GM18517 (cell line): ENCODE data around the gene NNT.

Experiments
- ATAC-seq: cut with Tn5 transposase; IDR thresholded peaks from one replicate; pipeline ENCODE4 v1.9.1; 2021; ENCODE audit warnings: mild to moderate bottlenecking, moderate library complexity; ENCODE audit not compliant: unreplicated experiment

The NNT gene

DNA sequence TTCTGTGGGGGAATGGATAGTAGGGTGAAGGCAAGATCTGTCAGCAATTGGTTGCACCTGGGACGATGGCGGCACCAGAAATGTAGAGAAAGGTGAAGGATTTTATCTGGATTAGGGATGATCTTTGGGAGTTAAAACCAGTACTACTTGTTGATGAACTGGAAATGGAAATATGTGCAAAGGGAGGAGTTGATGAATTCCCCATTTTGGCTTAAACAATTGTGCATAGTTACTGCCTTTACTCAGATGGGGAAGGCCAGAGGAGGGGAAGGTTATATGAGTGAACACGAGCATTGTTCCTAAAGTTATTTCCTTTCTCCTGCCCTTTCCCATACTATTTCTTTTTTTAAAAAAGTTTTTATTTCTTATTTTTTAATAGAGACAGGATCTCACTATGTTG is 19.1 kb downstream of the NNT start:
- no peak for ATAC-seq

DNA sequence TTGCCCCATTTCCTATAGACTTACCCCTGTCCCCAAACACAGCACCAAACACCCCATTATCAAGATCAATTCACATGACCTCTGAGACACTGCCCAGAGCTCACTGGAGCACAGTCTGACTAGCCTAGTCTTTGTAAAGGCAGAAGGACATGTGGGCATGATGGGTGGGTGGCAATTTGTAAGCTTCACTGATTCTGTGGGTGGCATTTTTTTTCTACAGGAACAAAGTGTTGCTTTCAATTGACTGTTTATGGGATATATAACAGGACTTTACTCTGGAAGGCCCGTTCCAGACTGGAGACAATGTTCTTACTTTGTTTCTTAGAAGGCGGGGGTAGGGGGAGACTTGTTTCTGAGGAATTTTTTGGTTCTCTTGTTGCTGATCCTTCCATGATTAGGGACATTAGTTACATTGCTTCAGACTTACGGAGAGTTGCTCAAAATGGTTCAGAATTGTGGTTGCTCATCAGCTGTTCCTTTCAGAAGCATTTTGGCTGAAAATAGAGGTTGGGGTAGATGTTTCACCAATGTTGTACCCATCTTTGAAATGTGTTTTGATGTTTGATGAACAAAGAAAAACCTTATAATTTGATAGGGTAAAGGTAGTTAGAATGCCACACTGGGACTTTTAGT is 20.2 kb downstream of the NNT start:
- no peak for ATAC-seq

DNA sequence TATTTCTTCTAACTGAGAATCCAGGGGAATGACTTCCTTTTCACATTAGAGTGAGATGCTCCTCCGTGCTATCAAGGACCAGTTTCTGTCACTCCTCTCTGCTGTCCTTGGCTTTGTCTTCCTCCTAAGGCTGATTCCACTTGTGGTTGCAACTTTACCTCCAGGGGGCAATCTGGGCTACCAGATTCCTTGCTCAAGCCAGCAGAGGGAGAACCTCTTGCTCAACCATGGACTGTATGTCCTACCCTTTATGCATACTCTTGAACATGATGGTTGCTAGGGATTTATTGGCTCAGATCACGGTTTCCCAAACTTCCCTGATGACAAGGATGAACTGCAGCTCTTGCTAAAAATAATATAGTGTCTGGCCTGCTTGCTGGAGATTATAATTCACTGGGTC is 24.0 kb downstream of the NNT start:
- ATAC-seq: no peak

DNA sequence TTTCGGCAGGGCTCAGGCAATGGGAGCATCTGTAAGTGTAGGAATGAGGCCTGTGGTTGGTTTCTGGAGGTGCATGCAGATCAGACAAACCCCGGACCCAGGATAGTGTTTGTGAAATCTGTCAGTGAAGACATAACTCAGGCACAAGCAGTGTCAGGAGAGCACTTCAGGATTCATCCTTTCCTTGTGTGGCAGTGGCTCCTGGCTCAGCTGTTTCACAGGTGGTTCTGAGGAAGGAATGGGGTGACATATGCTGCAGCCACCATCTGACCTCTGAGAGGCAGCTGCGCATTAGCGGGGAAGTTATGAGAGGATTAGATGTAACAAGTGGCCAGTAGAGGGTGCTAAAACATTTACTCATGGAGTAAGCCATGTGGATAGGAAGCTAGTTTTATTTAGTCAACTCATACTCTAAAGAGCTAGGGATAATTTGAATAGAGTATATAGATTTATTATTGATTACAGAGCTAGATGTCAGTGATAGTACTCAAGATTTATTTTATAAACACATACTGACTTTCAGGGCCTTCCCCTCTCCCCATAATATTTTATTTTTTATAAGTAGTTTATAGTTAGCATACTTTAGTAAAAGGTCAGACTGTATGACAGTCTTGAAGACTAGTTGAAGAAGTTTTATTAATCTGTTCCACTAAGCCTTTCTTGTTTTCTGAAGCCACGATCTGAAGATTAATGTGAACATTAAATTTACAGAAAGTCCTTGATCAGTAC is 28.4 kb downstream of the NNT start:
- peak; percentile 98 for ATAC-seq

DNA sequence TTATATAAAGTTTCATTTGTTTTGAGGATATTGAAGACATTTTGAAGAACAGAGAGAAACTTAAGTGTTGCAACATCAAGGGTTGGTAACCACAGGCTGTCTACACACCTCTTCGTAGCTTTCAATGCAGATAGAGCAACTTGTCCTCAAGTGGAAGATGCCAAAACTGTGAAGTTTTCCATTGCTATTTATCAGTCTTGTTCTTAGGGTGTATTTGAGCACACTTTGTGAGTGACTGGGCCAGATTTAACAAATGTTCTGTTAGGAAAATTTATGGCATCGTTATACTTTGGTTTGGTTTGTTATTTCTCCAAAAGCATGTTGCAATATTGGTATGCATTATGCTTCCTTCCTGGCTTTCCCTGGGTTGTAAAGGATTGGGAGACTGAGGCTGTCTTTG is 31.6 kb downstream of the NNT start:
- ATAC-seq: no peak

DNA sequence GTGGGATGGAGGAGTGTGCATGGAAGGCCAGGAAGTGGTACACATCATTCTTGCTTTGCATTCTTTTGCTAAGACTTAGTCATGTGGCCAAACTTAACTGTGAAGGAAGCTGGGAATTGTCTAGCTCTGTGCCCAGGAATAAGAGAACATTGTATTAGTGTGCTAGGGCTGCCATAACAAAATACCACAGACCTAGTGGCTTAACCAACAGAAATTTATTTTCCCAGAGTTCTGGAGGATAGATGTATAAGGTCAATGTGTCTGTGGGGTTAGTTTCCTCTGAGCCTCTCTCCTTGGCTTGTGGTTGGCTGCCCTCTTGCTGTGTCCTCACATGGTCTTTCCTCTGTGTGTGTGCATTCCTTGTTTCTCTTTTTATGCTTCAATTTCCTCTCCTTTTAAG is 32.4 kb downstream of the NNT start:
- no peak for ATAC-seq

DNA sequence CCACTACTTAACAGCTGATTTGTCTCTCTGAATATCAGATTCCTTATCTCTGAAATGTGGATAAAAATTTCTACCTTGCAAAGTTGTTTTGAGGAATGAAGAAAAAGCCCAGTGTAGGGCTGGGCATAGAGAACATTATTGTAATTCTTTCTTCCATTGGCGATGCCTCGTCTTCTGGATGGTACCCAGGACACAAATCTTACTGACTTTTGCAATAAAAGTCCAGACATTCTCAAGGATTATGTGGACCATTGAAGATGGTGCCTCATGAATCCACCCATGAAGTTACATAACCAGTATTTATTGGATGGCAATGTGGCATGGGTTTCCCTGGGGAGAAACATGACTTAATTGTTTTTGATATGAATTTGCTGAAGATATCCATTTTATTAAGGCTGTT is 33.1 kb downstream of the NNT start:
- ATAC-seq: no peak

DNA sequence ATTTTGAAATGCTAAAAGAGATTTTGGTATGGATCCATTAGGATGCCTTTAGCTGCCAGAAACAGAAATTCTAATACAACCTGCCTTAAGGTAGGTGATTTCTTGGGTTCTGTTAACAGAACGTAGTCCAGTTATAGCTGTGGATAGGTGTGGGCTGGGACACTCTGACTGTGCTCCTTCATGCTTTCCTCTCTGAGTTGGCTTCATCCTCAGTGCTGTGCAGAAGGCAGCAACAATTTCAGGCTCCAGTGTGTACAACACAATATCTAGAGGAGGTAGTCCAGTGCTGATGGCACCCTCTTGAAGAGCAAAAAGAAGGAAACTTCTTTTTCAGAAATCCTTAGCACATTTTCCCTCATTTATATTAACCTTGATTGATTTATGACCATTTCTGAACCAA is 34.4 kb downstream of the NNT start:
- no peak for ATAC-seq

DNA sequence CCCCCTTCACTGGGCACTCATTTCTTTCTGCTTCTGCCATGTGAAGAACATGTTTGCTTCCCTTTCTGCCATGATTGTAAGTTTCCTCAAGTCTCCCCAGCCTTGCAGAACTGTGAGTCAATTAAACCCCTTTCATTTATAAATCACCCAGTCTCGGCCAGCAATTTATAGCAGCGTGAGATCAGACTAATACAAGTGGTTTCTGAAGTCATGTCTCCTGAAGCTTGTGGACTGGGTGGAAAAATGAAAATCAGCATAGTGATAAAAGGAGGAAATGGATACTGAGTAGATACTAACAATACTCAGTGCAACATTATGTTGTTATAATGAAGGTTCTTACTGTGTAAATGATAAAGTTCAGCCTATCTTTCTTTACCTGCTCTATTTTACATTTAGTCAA is 35.1 kb downstream of the NNT start:
- ATAC-seq: no peak

DNA sequence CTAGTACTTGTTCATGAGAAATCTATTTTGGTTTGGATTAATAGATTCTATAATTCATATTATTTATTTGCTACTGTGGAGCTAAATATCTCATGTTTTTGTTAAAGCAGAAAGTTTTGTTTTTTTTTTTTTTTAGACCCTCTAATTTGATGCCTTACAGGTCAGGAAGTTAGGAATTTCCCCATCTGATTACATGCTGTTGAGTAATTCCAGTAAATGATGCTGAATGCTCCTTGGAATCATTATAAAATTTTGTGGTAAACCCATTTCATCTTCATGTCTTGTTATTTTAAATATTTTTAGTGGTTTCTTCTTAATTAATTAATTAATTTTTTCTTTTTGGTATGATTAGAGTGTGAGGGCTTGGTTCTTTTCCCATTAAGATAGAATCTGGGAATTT is 35.6 kb downstream of the NNT start:
- no peak for ATAC-seq

DNA sequence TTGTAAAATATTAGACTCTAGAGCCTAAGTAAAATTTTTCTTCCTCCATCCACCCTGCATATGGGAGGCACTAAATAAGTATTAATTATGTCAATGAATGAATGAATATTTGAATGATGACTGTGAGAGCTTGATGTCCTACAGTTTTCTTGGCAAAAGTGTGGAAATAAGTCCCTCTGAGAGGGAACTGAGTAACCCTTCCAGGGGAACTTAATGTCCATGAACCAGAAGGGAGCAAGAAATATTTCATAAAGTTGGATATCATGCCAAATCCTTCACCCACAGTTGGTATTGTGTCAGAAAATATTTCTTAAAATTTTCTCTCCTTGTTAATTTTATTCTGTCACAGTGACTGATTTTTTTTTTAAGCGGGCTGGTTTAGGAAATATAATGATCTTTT is 36.6 kb downstream of the NNT start:
- ATAC-seq: no peak

DNA sequence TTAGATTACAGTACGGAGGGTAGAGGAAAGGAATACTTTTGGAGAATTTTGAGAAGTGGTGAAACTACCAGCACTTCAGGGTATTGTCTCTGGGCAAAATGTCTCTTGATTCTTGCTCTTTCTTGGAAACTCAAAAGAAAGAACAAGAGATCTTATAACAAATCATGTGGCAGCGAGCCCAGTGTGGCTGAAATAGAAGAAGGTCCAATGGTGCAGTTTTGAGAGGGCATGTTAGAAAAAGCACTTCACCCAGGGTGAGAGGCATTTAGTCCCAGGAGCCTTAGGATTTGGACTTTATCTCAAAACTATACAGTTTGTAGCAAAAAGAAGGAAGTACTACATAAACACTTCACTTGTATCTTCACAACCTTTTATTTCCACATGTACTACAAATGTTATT is 39.4 kb downstream of the NNT start:
- no peak for ATAC-seq

DNA sequence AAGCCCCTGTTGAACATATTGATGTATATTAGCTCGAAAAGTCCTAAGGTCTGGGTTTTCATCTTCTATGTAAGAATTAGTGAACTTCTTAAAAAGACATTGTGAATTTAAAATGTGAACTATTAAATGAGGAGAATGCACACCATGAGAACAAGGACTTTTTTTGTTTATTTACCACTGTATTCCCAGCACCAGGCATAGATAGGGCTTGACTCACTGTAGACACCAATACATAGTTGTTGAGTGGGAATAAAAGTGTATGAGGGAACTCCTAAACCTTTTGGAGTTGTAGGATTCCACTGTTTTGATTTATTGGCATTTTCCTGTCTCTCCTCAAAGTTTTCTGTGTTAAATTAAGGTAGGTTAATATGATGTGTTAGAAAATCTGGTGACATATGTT is 40.3 kb downstream of the NNT start:
- ATAC-seq: no peak

DNA sequence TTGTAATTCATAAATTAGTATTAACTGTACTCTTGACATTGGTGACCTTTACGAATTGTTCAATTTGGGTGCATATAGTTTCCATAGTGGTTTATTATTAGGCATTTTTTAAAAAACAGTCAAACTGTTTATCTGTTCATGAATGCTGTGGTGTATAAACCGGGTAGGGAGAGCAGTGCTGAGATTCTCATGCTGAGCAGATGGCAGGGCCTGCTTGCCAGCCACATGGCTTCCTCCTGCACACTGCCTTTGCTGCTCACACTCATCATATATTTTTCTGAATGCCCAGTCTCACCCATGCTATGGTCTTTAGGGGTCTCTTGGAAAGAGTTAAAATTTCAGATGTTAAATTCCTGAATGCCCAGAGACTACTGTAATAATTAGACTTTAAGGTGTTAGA is 40.8 kb downstream of the NNT start:
- no peak for ATAC-seq

DNA sequence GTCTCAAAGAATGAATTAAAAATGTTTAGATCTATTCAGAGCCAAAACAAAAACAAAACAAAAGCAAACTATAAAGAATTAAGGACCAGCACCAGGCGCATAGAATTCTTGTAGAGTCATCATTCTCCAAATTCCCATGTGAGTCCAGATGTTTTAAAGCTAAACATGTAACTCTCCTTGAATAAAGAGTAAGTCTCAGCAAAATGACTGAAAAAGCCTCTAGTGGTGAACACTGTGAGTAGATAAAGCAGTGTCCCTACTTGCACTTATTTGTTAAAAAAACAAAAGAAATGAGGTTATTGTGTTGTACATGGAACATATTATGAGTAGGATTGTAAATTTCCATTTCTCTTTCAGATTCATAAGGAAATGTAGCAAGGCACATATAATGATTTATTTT is 44.0 kb downstream of the NNT start:
- no peak for ATAC-seq

DNA sequence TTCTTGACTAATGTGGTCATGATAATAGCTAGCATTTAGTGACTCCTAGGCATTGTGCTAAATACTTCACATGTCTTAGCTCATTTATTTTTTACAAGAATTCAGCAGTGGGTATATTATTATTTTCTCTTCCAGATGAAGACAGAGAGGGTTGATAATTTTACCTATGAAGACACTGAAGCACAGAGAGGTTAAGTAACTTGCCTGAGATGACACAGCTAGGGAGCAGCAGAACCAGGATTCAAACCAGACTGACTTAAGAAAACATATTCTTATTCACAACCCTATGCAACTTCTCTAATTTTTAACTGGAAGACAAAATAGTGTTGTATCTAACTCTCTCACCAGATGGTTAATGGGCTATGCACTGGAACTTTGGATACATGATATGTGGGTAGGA is 44.8 kb downstream of the NNT start:
- no peak for ATAC-seq

DNA sequence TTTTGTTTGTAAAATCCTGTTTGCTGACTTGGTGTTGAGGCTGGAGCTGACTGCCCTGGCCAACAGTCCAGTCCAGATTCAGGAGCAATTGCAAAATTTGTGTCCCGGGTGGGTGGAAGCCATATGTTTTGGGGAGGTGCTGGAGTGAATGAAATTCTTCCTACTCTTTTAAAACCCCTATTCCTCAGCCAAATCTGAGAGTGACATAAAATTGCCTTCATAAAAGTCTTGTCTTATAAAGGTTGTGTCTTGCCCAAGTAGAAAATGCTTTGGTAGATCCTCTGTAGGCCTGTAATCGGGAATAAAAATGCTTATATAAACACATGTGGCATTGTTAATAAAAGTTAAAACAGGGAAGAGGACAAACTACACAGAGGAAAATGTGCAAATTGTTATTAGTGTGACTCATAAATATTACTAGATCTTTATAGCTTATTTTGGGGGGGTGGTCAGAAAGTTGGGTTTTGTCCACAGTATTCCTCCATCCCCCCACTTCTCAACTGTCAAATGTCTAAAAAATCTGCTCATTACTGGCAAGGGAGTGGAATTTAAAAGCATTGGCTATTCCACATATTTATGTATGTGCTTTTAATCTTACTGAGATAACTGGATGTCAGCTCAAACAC is 45.6 kb downstream of the NNT start:
- no peak for ATAC-seq

DNA sequence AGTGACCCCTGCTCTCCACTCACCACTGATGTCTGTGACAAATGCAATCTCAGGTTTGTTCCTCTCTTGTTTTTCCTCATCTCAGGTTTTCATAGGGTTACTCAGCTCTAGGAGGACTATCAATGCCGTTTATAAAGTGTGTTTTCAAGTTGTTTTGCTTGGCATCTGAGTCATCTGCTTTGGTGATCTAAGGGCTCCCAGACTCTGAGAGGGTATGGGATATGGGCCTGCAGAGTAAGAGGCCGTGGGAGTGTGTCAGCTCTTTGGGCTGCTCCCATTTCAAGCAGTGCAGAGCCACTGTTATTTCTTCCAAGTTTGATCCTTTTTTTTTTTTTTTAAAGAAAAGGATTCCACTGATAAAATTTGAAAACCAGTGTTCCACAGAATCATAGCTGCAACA is 46.3 kb downstream of the NNT start:
- no peak for ATAC-seq

DNA sequence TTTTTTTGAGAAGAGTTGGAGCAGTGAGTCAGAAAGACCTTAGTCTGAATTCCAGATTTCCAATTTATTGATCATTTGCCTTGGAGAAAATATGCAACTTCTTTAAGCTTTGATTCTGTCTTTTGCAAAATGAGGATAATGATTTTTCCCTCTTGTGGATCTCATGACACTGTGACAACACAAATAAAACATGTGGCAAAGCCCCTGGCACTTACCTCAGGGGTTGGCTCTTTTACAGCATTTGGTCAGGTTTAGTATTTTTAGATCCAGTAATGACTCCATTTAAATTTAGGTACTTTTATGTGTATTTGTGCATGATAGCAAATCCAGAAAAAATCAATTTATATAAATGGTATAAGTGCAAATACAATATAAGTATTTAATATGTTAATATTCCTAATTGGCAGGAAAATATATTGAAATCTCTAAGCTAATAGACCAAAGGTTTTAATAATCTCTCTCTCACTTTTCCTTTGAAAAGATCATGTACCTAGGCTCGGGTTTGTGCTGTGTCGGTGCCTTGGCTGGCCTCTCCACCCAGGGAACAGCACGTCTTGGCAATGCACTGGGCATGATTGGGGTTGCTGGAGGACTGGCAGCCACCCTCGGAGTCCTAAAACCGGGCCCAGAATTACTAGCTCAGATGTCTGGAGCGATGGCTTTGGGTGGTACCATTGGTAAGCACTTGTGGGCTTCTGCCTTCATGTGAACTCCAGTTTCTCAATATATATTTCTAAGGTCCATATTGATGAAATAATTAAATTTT is 49.7 kb downstream of the NNT start:
- ATAC-seq: no peak

DNA sequence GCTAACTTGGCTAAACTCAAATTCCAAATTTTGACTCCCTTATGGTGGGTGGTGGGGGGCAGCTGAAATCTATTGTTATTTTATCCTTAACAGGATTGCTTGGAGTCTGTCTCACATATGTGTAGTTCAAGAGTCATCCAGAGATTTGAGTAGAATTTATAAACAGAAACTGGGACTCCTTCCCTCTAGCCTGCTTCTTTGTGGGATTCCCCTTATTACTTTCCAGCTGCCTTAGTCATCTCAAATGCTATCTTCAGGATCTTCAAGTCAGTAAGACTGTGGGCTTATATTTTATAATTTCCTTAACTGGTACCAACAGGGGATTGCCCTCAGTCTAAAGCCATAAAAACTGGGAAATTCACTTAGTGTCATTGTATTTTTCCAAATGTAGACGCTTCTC is 55.5 kb downstream of the NNT start:
- no peak for ATAC-seq

DNA sequence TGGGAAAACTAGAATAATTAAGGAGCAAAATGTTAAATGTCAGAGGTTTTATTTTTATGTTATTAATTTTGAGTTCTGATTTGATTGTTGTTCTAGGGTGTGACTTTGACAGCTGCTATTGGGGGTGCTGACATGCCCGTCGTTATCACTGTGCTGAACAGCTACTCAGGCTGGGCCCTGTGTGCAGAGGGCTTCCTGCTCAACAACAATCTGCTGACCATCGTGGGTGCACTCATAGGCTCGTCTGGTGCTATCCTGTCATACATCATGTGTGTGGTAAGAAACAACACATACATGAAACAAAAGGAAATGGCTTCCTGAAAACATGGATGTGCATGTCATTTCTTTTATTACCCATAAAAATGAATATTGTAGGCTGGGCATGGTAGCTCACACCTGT is 56.1 kb downstream of the NNT start:
- no peak for ATAC-seq

DNA sequence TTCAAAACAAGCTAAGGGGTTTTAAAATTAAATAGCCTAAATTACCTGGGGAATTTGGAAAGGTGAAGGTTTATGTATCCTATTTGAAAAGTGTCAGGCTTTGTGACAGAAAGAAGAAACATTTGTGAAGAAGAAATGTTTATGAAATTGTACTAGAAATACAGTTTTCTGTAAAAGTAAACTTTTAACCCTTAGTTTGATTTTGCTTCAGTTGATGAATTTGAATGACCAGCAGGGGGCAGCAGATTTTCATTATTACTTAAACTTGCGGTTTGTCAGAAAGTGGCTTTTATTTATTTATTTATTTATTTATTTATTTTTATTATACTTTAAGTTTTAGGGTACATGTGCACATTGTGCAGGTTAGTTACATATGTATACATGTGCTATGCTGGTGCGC is 58.1 kb downstream of the NNT start:
- ATAC-seq: no peak
